HepG2 (cell line): Measurements from ENCODE around the gene PPP3CB. TPM values are rescaled to one million over a fixed set of nuclear protein-coding genes. Genes with fewer than 3 reads are reported as not detected.

Experiments
- CREB3 ChIP-seq: sonication (generic); formaldehyde crosslinking; IDR thresholded peaks from 2 replicates; pipeline ENCODE4 v1.5.0; 2020; ENCODE audit warnings: missing genetic modification reagents
- LCORL ChIP-seq, 2 experiments: fragments of 450-650 bp in 1 of 2; sonication (generic) in 1 of 2; formaldehyde crosslinking in 1 of 2; IDR thresholded peaks; 2 replicates each; pipeline versions ENCODE4 v1.5.0 to v1.6.1; 2017 to 2020; ENCODE audit warnings: antibody characterized with exemption in 1 of 2, missing genetic modification reagents in 1 of 2
- MZF1 ChIP-seq: sonication (generic); formaldehyde crosslinking; IDR thresholded peaks from 2 replicates; pipeline ENCODE4 v1.8.1; 2023; ENCODE audit warnings: mild to moderate bottlenecking, missing genetic modification reagents, borderline replicate concordance
- PBX3 ChIP-seq: sonication (generic); formaldehyde crosslinking; IDR thresholded peaks from 2 replicates; pipeline ENCODE4 v1.8.1; 2023; ENCODE audit warnings: missing genetic modification reagents, inconsistent platforms, borderline replicate concordance
- SRSF1 ChIP-seq: fragments of 200-400 bp; formaldehyde crosslinking; optimal IDR thresholded peaks from 2 replicates; pipeline ENCODE3; 2017; ENCODE audit warnings: mild to moderate bottlenecking, low read depth, low read length, moderate library complexity
- YEATS4 ChIP-seq: sonication (generic); formaldehyde crosslinking; IDR thresholded peaks from 2 replicates; pipeline ENCODE4 v1.4.0; 2020; ENCODE audit warnings: missing genetic modification reagents, borderline replicate concordance
- ZEB1 ChIP-seq: IDR thresholded peaks from 2 replicates; pipeline ENCODE4 v1.6.1; 2012; ENCODE audit warnings: mild to moderate bottlenecking, low read depth, inconsistent platforms; ENCODE audit not compliant: insufficient replicate concordance
- ZFP37 ChIP-seq: sonication (generic); formaldehyde crosslinking; IDR thresholded peaks from 2 replicates; pipeline ENCODE4 v1.4.0; 2020; ENCODE audit warnings: missing genetic modification reagents, borderline replicate concordance
- ZHX2 ChIP-seq, 2 experiments: sonication (generic) in 1 of 2; formaldehyde crosslinking in 1 of 2; IDR thresholded peaks; 2 replicates each; pipeline versions ENCODE4 v1.6.1 to v1.9.0; 2014 to 2022; ENCODE audit warnings: antibody characterized with exemption in 1 of 2, borderline replicate concordance in 1 of 2, inconsistent platforms in 1 of 2, low read depth in 1 of 2, missing genetic modification reagents in 1 of 2
- ZNF280D ChIP-seq: sonication (generic); formaldehyde crosslinking; IDR thresholded peaks from 2 replicates; pipeline ENCODE4 v1.5.1; 2020; ENCODE audit warnings: mild to moderate bottlenecking, missing genetic modification reagents
- ZNF431 ChIP-seq: sonication (generic); formaldehyde crosslinking; IDR thresholded peaks from 2 replicates; pipeline ENCODE4 v1.9.0; 2022; ENCODE audit warnings: missing genetic modification reagents, low read depth, mild to moderate bottlenecking, borderline replicate concordance
- polyA plus RNA-seq, 8 experiments: library from polyadenylated mRNA; depleted of rRNA in 3 of 8; stranded (reverse) in 7 of 8; unstranded in 1 of 8; fragments of >200 nt; fragmentation: Illumina TruSeq in 4 of 8; extraction: Trizol in 4 of 8; gene quantifications; 2 replicates each; pipeline versions ENCODE4 v1.2.1 to v1.2.3, GENCODE V29; 2011 to 2016; ENCODE audit warnings: low read depth in 4 of 8, missing spikeins in 1 of 8, mixed read lengths in 1 of 8; ENCODE audit not compliant: insufficient read depth in 1 of 8
- total RNA-seq, 5 experiments: library from RNA; depleted of rRNA; stranded (reverse); fragments of >200 nt; fragmentation: Illumina TruSeq; extraction: Trizol; gene quantifications; 2 replicates each; pipeline ENCODE4 v1.2.3, GENCODE V29; 2016; ENCODE audit warnings: low read depth in 1 of 5

Gene PPP3CB
- total and polyA plus RNA-seq, 2 of the 13 experiments (the other 11 are each of a cell fraction or from before 2014, with no cell fraction given) = 8.7 to 11.4 TPM

GRCh38 chr10:73414230-73414945 is 81.4 kb downstream of the PPP3CB start (continued):
- TF ChIP-seq LCORL (IDR thresholded peaks at IDR 0.05) (no peak), LCORL (CRISPR knock-in tag; IDR thresholded peaks at IDR 0.05) (no peak), CREB3 (CRISPR knock-in tag) (0 out of 2 replicates have a peak, but pooled peaks have one; percentile 54), PBX3 (CRISPR knock-in tag) (peak; percentile 0; the same call in 1 of the 2 replicates), MZF1 (CRISPR knock-in tag) (no peak), YEATS4 (CRISPR knock-in tag) (no peak), ZNF431 (CRISPR knock-in tag) (0 out of 2 replicates have a peak, but pooled peaks have one; percentile 51), ZHX2 (IDR thresholded peaks at IDR 0.05; ENCODE audit: low read depth) (0 out of 2 replicates have a peak, but pooled peaks have one; percentile 0), ZHX2 (CRISPR knock-in tag; IDR thresholded peaks at IDR 0.05; ENCODE audit: borderline replicate concordance) (no peak), ZEB1 (peak; percentile 11), ZFP37 (CRISPR knock-in tag) (0 out of 2 replicates have a peak, but pooled peaks have one; percentile 12), ZNF280D (CRISPR knock-in tag) (0 out of 2 replicates have a peak, but pooled peaks have one; percentile 0), SRSF1 (peak; percentile 18)
